IMR-90 (cell line): ENCODE measurements around the gene ZNF581. TPM values are rescaled to one million over a fixed set of nuclear protein-coding genes. Genes with fewer than 3 reads are reported as not detected.

ENCODE experiments used
- ATAC-seq: fragments of 200-7000 bp; cut with Tn5 transposase; 2 replicates; pipeline ENCODE4 v1.9.1; 2020; ENCODE audit warnings: low read depth, mild to moderate bottlenecking, moderate library complexity
- BruUV-seq: library from RNA; stranded (reverse); fragments of 400-500 nt; replicated peaks from 2 replicates; lab custom pipeline; 2021; lab: Mats Ljungman, UMichigan
- CTCF ChIA-PET: fragments of 300-600 bp; formaldehyde crosslinking; extraction: SDS; loops from one replicate; lab custom pipeline; 2021; ENCODE audit warnings: antibody characterized with exemption; lab: Yijun Ruan, JAX
- POLR2A ChIA-PET: fragments of 300-600 bp; sonication (Branson Sonifier 250); formaldehyde crosslinking; loops from one replicate; lab custom pipeline; 2022; ENCODE audit warnings: antibody characterized with exemption; ENCODE audit not compliant: unreplicated experiment; lab: Charles Lee
- DNase-seq: peaks from one replicate; pipeline ENCODE4 v3.0.0; 2013
- H2AFZ ChIP-seq: replicated peaks from 2 replicates; pipeline ENCODE3; 2013; ENCODE audit warnings: low read length, mild to moderate bottlenecking; ENCODE audit not compliant: poor library complexity
- H2AK5ac ChIP-seq: 2 replicates; pipeline ENCODE4 v1.6.1; 2013; ENCODE audit warnings: low read depth, low read length, inconsistent platforms
- H2AK9ac ChIP-seq: replicated peaks from 2 replicates; pipeline ENCODE3; 2013; ENCODE audit warnings: mild to moderate bottlenecking, low read depth, low read length, moderate library complexity; ENCODE audit not compliant: poor library complexity
- H2BK120ac ChIP-seq: 2 replicates; pipeline ENCODE4 v1.6.1; 2013; ENCODE audit warnings: low read depth, low read length, inconsistent platforms
- H2BK15ac ChIP-seq: 3 replicates; pipeline ENCODE4 v1.6.1; 2013; ENCODE audit warnings: low read depth, low read length, inconsistent platforms
- H2BK20ac ChIP-seq: 2 replicates; pipeline ENCODE4 v1.6.1; 2013; ENCODE audit warnings: low read depth, mild to moderate bottlenecking, inconsistent platforms, low read length, moderate library complexity
- H2BK5ac ChIP-seq: 2 replicates; pipeline ENCODE4 v1.6.1; 2013; ENCODE audit warnings: mild to moderate bottlenecking, low read depth, low read length, inconsistent platforms; ENCODE audit not compliant: poor library complexity, severe bottlenecking
- H3K14ac ChIP-seq: replicated peaks from 2 replicates; pipeline ENCODE4 v1.6.1; 2013; ENCODE audit warnings: low read depth, low read length, inconsistent platforms
- H3K18ac ChIP-seq: 2 replicates; pipeline ENCODE4 v1.6.1; 2013; ENCODE audit warnings: low read depth, low read length, control low read depth
- H3K23ac ChIP-seq: 2 replicates; pipeline ENCODE4 v1.6.1; 2013; ENCODE audit warnings: low read depth, low read length, inconsistent platforms
- H3K27ac ChIP-seq: 2 replicates; pipeline ENCODE4 v1.5.1; 2013; ENCODE audit warnings: mild to moderate bottlenecking, control low read depth, low read length; ENCODE audit not compliant: insufficient read depth
- H3K27me3 ChIP-seq: 2 replicates; pipeline ENCODE4 v1.6.1; 2013; ENCODE audit warnings: low read length; ENCODE audit not compliant: control insufficient read depth, insufficient read depth
- H3K36me3 ChIP-seq: 2 replicates; pipeline ENCODE4 v1.6.1; 2013; ENCODE audit warnings: low read length, mixed read lengths; ENCODE audit not compliant: control insufficient read depth, insufficient read depth
- H3K4ac ChIP-seq: 2 replicates; pipeline ENCODE4 v1.6.1; 2013; ENCODE audit warnings: low read depth, low read length, inconsistent platforms
- H3K4me1 ChIP-seq: 2 replicates; pipeline ENCODE4 v1.6.1; 2013; ENCODE audit warnings: low read length, mixed read lengths; ENCODE audit not compliant: control insufficient read depth, insufficient read depth
- H3K4me2 ChIP-seq: 2 replicates; pipeline ENCODE4 v1.6.1; 2013; ENCODE audit warnings: low read depth, mild to moderate bottlenecking, control low read depth, low read length, moderate library complexity
- H3K4me3 ChIP-seq: 2 replicates; pipeline ENCODE4 v1.5.1; 2013; ENCODE audit warnings: low read depth, mild to moderate bottlenecking, control low read depth, low read length, moderate library complexity; ENCODE audit not compliant: insufficient read depth
- H3K56ac ChIP-seq: 2 replicates; pipeline ENCODE4 v1.6.1; 2013; ENCODE audit warnings: low read length, inconsistent platforms; ENCODE audit not compliant: insufficient read depth; ENCODE audit errors: extremely low read depth
- H3K79me1 ChIP-seq, 2 experiments: 2 replicates each; pipeline ENCODE4 v1.6.1; 2013; ENCODE audit warnings: low read length in 2 of 2, inconsistent platforms in 1 of 2, low read depth in 1 of 2
- H3K9ac ChIP-seq: 2 replicates; pipeline ENCODE4 v1.6.1; 2013; ENCODE audit warnings: low read depth, low read length, control low read depth
- H3K9me1 ChIP-seq: 2 replicates; pipeline ENCODE4 v1.6.1; 2013; ENCODE audit warnings: low read length, inconsistent platforms; ENCODE audit not compliant: insufficient read depth
- H3K9me3 ChIP-seq: 2 replicates; pipeline ENCODE4 v1.6.1; 2013; ENCODE audit warnings: low read length; ENCODE audit not compliant: control insufficient read depth, insufficient read depth
- H4K20me1 ChIP-seq: 2 replicates; pipeline ENCODE4 v1.6.1; 2013; ENCODE audit warnings: low read length, inconsistent platforms; ENCODE audit not compliant: insufficient read depth
- H4K5ac ChIP-seq: 2 replicates; pipeline ENCODE4 v1.6.1; 2013; ENCODE audit warnings: mild to moderate bottlenecking, low read depth, low read length, control low read depth
- H4K8ac ChIP-seq, 2 experiments: 2 replicates each; pipeline ENCODE4 v1.6.1; 2013; ENCODE audit warnings: low read depth in 2 of 2, low read length in 2 of 2, control low read depth in 1 of 2, inconsistent platforms in 1 of 2
- H4K91ac ChIP-seq: 2 replicates; pipeline ENCODE4 v1.6.1; 2013; ENCODE audit warnings: low read depth, low read length, inconsistent platforms; ENCODE audit not compliant: insufficient read depth
- CEBPB ChIP-seq: IDR thresholded peaks from 2 replicates; pipeline ENCODE4 v1.6.1; 2012; ENCODE audit warnings: low read depth, low read length, improper control_type of control experiment
- MAZ ChIP-seq: IDR thresholded peaks from 2 replicates; pipeline ENCODE4 v1.6.1; 2012; ENCODE audit warnings: low read depth, mild to moderate bottlenecking, low read length, improper control_type of control experiment, moderate library complexity, borderline replicate concordance
- NFE2L2 ChIP-seq: fragments of 150-350 bp; IDR thresholded peaks from 2 replicates; pipeline ENCODE4 v1.6.1; 2016; ENCODE audit warnings: low read depth, mild to moderate bottlenecking, low read length
- RAD21 ChIP-seq: IDR thresholded peaks from 2 replicates; pipeline ENCODE4 v1.6.1; 2012; ENCODE audit warnings: low read length, improper control_type of control experiment
- WGBS, 2 experiments: methylation state at CpG; one replicate each; pipeline versions ENCODE4 v1.1.5 to v1.1.7; 2013; ENCODE audit warnings: missing lambda C conversion rate in 2 of 2; ENCODE audit not compliant: insufficient read length in 1 of 2; ENCODE audit errors: extremely low coverage in 2 of 2; 5-methylcytosine and 5-hydroxymethylcytosine counted together
- dilution Hi-C: fragments of 300-500 bp; cut with HindIII; formaldehyde crosslinking; loops from one replicate; pipeline ENCODE4 v1.14.3; 2018; ENCODE audit warnings: low sequenced_read_pairs; ENCODE audit not compliant: unreplicated experiment
- in situ Hi-C: fragments of 300-500 bp; cut with MboI; formaldehyde crosslinking; loops from 3 replicates; pipeline ENCODE4 v1.14.3; 2019; ENCODE audit warnings: low sequenced_read_pairs, inconsistent platforms, mixed read lengths
- intact Hi-C: fragments of 100-400 bp; cut with micrococcal nuclease; formaldehyde crosslinking; loops from 2 replicates; pipeline ENCODE4 v1.10.0; 2022
- polyA plus RNA-seq, 3 experiments: library from polyadenylated mRNA; depleted of rRNA; stranded (reverse); fragments of >200 nt; gene quantifications; 2 replicates each; pipeline ENCODE4 v1.2.3, GENCODE V29; 2012; ENCODE audit warnings: low replicate concordance in 1 of 3
- total RNA-seq: library from RNA; depleted of rRNA; stranded (reverse); fragments of >200 nt; gene quantifications from 2 replicates; pipeline ENCODE4 v1.2.3, GENCODE V29; 2012
- TF ChIP-seq, protein P1 (sequence below): fragments of 150-350 bp; IDR thresholded peaks from 2 replicates; pipeline ENCODE4 v1.6.1; 2017; ENCODE audit warnings: mild to moderate bottlenecking, antibody characterized with exemption, low read length, low read depth

The ZNF581 gene
- total and polyA plus RNA-seq, 2 of the 4 experiments (the other 2 are of a cell fraction) = 9.7 to 21.9 TPM

DNA sequence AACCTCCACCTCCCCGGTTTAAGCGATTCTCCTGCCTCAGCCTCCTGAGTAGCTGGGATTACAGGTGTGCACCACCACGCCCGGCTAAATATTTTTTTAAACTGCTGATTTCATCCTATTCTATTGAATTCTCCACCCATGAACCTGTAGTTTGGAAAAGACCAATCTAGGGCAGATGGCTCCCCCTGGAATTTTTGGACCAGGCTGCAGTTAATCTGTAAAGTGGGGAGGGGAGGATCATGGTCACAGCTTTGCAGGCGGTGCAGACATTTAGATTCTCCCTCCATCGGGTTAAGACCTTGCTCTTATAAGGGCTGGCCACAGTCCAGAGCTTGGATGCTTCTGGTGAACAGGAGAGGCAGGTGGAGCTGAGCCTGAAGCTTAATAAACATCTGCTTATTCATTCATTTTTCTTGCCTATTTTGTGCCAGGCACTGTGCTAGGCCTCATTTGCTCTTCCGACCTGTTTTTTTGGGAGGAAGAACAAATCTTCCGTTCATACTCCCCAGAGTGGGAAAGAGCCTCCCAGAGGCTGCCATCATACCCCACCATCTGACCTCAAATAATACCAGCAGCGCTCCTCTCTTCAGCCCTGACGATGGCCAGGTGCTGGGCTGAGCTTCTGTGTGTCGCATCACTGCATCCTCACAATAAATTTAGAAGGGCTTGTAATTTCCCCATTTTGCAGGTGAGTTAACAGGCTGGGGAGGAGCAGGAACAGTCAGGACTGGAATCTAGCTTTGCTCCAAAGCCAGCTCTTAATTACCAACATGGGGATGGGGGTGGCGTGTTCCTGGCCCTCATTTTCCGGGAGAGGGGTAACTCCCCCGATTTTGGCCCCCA, 3.7 kb downstream of the ZNF581 start:
- H2BK5ac ChIP-seq = no peak overlapping the region
- peak overlapping the region; percentile 78; the same call in 1 of the 2 replicates for H4K91ac ChIP-seq
- H4K5ac ChIP-seq = peak overlapping the region; percentile 31
- CTCF ChIA-PET = interaction anchor here (1.1 kb wide), 1 partner anchor 14 kb away, joined by 6 read pairs; no protein-coding TSS in a partner anchor
- TF ChIP-seq CEBPB (no peak), NFE2L2 (no peak), MAZ (no peak), RAD21 (no peak)
- TF ChIP-seq, protein P1, sequence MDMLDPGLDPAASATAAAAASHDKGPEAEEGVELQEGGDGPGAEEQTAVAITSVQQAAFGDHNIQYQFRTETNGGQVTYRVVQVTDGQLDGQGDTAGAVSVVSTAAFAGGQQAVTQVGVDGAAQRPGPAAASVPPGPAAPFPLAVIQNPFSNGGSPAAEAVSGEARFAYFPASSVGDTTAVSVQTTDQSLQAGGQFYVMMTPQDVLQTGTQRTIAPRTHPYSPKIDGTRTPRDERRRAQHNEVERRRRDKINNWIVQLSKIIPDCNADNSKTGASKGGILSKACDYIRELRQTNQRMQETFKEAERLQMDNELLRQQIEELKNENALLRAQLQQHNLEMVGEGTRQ = no peak
- H3K14ac ChIP-seq = no peak overlapping the region
- peak overlapping the region; percentile 71 for H3K4me2 ChIP-seq
- no peak overlapping the region for H2BK120ac ChIP-seq
- H2BK15ac ChIP-seq = no peak overlapping the region
- peak overlapping the region; percentile 95 for H2AFZ ChIP-seq
- peaks cover 22 to 56% of the 10 kb centered on the region in 2 experiments for H3K79me1 ChIP-seq
- no peak for ATAC-seq
- H3K27ac ChIP-seq = peak overlapping the region; percentile 21
- WGBS, 2 experiments = 100% methylated on average over 2 of the region's 14 CpGs; no CpG with 5 or more reads in 1 of the 2 experiments
- no peak overlapping the region; the same call in 1 of the 2 replicates for H3K23ac ChIP-seq
- H3K56ac ChIP-seq = no peak overlapping the region; the same call in 1 of the 2 replicates
- intact Hi-C loops = no loop called here
- POLR2A ChIA-PET = no interaction called here
- dilution Hi-C loops = no loop called here
- no peaks in the 10 kb centered on the region for H4K20me1 ChIP-seq
- no peaks in the 10 kb centered on the region for H3K9me3 ChIP-seq
- H3K27me3 ChIP-seq = no peaks in the 10 kb centered on the region
- peaks cover 17% of the 10 kb centered on the region for H3K36me3 ChIP-seq
- peak overlapping the region; percentile 87 to 100; a peak in 3 of 4 replicates for H4K8ac ChIP-seq
- no peak for DNase-seq
- peak overlapping the region; percentile 43 for H2AK5ac ChIP-seq
- H3K9me1 ChIP-seq = no peaks in the 10 kb centered on the region
- peak overlapping the region; percentile 86 for H3K4me3 ChIP-seq
- peak overlapping the region; percentile 44 for H3K9ac ChIP-seq
- no peak overlapping the region for H3K18ac ChIP-seq
- H3K4me1 ChIP-seq = peaks cover 14% of the 10 kb centered on the region
- H3K4ac ChIP-seq = peak overlapping the region; percentile 84
- no TSS peak for BruUV-seq
- in situ Hi-C loops = loop anchor here (25.0 kb wide), 2 partner anchors 360 to 535 kb away; partner anchors contain the start of genes BRSK1, HSPBP1 and PPP1R12C
- H2BK20ac ChIP-seq = no peak overlapping the region
- peak overlapping the region; percentile 97 for H2AK9ac ChIP-seq
